Vagina (tissue), 2 donors: Measurements from ENCODE around the gene OAT.

Source experiments
- POLR2A ChIP-seq, 2 donors: fragments of 450-650 bp; IDR thresholded peaks; one replicate each; pipeline ENCODE4 v1.6.1; 2017; ENCODE audit warnings: antibody characterized with exemption in 2 of 2, mild to moderate bottlenecking in 2 of 2, moderate library complexity in 2 of 2
- TF ChIP-seq, protein P1 (sequence below), 3 experiments: fragments of 450-650 bp in 2 of 3; fragments of 200-600 bp in 1 of 3; sonication (generic) in 1 of 3; IDR thresholded peaks; one replicate each; pipeline ENCODE4 v1.5.1; 2017 to 2019; ENCODE audit warnings: antibody characterized with exemption in 3 of 3, mild to moderate bottlenecking in 2 of 3, moderate library complexity in 2 of 3

DNA sequence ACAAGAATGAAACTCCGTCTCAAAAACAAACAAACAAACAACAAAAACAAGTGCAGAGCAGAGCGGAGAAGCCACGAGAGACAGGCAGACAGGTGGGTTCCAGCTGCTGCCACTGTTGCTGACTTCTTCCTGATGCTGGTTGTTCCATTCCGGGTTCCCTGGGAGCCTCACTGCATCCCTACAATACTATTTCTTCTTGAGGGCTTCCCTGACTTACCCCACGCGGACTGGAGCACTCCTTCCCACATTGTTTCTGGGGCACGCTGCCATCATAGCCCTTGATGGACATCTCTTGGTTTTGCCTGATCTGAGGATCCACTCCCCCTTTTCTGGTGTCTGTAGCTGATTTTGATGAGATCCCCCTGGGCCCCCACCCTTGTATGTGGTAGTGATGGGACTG lies 36.7 kb upstream of the OAT start:
- TF ChIP-seq, protein P1, sequence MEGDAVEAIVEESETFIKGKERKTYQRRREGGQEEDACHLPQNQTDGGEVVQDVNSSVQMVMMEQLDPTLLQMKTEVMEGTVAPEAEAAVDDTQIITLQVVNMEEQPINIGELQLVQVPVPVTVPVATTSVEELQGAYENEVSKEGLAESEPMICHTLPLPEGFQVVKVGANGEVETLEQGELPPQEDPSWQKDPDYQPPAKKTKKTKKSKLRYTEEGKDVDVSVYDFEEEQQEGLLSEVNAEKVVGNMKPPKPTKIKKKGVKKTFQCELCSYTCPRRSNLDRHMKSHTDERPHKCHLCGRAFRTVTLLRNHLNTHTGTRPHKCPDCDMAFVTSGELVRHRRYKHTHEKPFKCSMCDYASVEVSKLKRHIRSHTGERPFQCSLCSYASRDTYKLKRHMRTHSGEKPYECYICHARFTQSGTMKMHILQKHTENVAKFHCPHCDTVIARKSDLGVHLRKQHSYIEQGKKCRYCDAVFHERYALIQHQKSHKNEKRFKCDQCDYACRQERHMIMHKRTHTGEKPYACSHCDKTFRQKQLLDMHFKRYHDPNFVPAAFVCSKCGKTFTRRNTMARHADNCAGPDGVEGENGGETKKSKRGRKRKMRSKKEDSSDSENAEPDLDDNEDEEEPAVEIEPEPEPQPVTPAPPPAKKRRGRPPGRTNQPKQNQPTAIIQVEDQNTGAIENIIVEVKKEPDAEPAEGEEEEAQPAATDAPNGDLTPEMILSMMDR (IDR thresholded peaks at IDR 0.05): no peak
- TF ChIP-seq POLR2A (IDR thresholded peaks at IDR 0.05): no peak
